Heart left ventricle (tissue), 13 donors: ENCODE measurements around the gene ABR.

Experiments
- CTCF ChIP-seq, 12 donors: fragments of 200-600 bp; sonication (generic) in 4 of 12; IDR thresholded peaks; one replicate each; pipeline versions ENCODE4 v1.5.0 to v1.8.0; 2018 to 2022; ENCODE audit warnings: antibody characterized with exemption in 12 of 12, mild to moderate bottlenecking in 5 of 12
- POLR2A ChIP-seq, 2 donors: fragments of 450-650 bp; IDR thresholded peaks; one replicate each; pipeline ENCODE4 v1.6.1; 2017; ENCODE audit warnings: antibody characterized with exemption in 2 of 2, mild to moderate bottlenecking in 2 of 2, moderate library complexity in 2 of 2
- donor health status: ischemic (EF 13 %, LVEDD 7.1; RV severe dilation, severe dysfunction).
- donor health status: DM: no; HTN: yes; CAD: no.
- donor health status: DM: no; HTN: no; CAD: no.
- donor health status: ischemic (EF 25% LVEDD 6.9; RV normal size, moderate dysfunction).
- donor health status: ischemic (EF 25% LVEDD 5.7; RV mildly dilated, moderate dysfunction).
- donor health status: ischemic (EF 35%, LVEDD 5.7; RV mildly dilated, moderate dysfunction).
- donor health status: nonischemic (EF 11% LVEDD 7.7; RV severe dilation, severe dysfunction).
- donor health status: DM: yes; HTN: yes; CAD: no.
- donor health status: PGD.
- donor health status: ischemic (EF 29% LVEDD 5.4; RV normal size, mild dysfunction).
- donor health status: nonischemic (EF 23%, LVEDD 6.1; RV moderate dilation, normal function).

- no peak for TF ChIP-seq POLR2A (IDR thresholded peaks at IDR 0.05)
- TF ChIP-seq CTCF (IDR thresholded peaks at IDR 0.05): no peak
Observed at GRCh38 chr17:1181753-1182137, 2.0 kb upstream of the ABR start.
